ENCODE results near the gene LRRC7. TPM values are rescaled to one million over a fixed set of nuclear protein-coding genes. Genes with fewer than 3 reads are reported as not detected.

Gene LRRC7
- total and polyA plus RNA-seq, 4 donors, result 6.1 TPM; not detected in 3

- WGBS, 2 donors, result 77 to 85% methylated on average over 4 of the region's 4 CpGs
- Histone ChIP-seq H3K27me3 (ENCODE audit: control insufficient read depth in 3 of 3, insufficient read depth in 3 of 3, low read length in 2 of 3) (no peaks in the 10 kb centered on the region), H3K4me3 (no peak overlapping the region), H3K9me3 (ENCODE audit: control insufficient read depth in 4 of 4, insufficient read depth in 3 of 4, low read length in 3 of 4) (peaks cover 0 to 1% (median 0%) of the 10 kb centered on the region in 4 donors), H3K27ac (ENCODE audit: low read depth in 1 of 2, low read length in 1 of 2) (no peak overlapping the region), H3K9ac (ENCODE audit: insufficient read depth in 1 of 2, low read length in 2 of 2) (no peak overlapping the region), H3K4me1 (ENCODE audit: control insufficient read depth in 5 of 5, insufficient read depth in 5 of 5, low read length in 5 of 5) (peaks cover 0 to 14% (median 0%) of the 10 kb centered on the region in 5 donors), H3K36me3 (ENCODE audit: control insufficient read depth in 4 of 4, insufficient read depth in 4 of 4, low read length in 4 of 4) (no peaks in the 10 kb centered on the region)
- TF ChIP-seq CTCF (IDR thresholded peaks at IDR 0.05; ENCODE audit: control extremely low read depth, extremely low read depth), result no peak
- DNase-seq (peak in 2 of 3 donors; percentile 89 to 92), ATAC-seq (ENCODE audit: insufficient read depth, low FRiP score) (no peak)
These were observed 426.1 kb downstream of the LRRC7 start for GRCh38 chr1:69993810-69994209.

GRCh38 chr1:69994241-69994640 is 426.5 kb downstream of the LRRC7 start:
- Histone ChIP-seq H3K9ac (ENCODE audit: insufficient read depth in 1 of 2, low read length in 2 of 2) (no peak overlapping the region), H3K4me3 (no peak overlapping the region), H3K9me3 (ENCODE audit: control insufficient read depth in 4 of 4, insufficient read depth in 3 of 4, low read length in 3 of 4) (peaks cover 0 to 2% (median 0%) of the 10 kb centered on the region in 4 donors), H3K36me3 (ENCODE audit: control insufficient read depth in 4 of 4, insufficient read depth in 4 of 4, low read length in 4 of 4) (no peaks in the 10 kb centered on the region), H3K27me3 (ENCODE audit: control insufficient read depth in 3 of 3, insufficient read depth in 3 of 3, low read length in 2 of 3) (no peaks in the 10 kb centered on the region), H3K4me1 (ENCODE audit: control insufficient read depth in 5 of 5, insufficient read depth in 5 of 5, low read length in 5 of 5) (peaks cover 0 to 14% (median 0%) of the 10 kb centered on the region in 5 donors), H3K27ac (ENCODE audit: low read depth in 1 of 2, low read length in 1 of 2) (no peak overlapping the region)
- no peak for DNase-seq
- TF ChIP-seq CTCF (IDR thresholded peaks at IDR 0.05; ENCODE audit: control extremely low read depth, extremely low read depth), result no peak
- WGBS, 2 donors, result 33 to 74% methylated on average over 1 of the region's 1 CpG
- ATAC-seq (ENCODE audit: insufficient read depth, low FRiP score), result no peak

- Histone ChIP-seq H3K27ac (ENCODE audit: low read depth in 1 of 2, low read length in 1 of 2) (no peak overlapping the region), H3K4me3 (no peak overlapping the region), H3K4me1 (ENCODE audit: control insufficient read depth in 5 of 5, insufficient read depth in 5 of 5, low read length in 5 of 5) (peaks cover 0 to 12% (median 0%) of the 10 kb centered on the region in 5 donors), H3K9ac (ENCODE audit: insufficient read depth in 1 of 2, low read length in 2 of 2) (no peak overlapping the region), H3K27me3 (ENCODE audit: control insufficient read depth in 3 of 3, insufficient read depth in 3 of 3, low read length in 2 of 3) (peaks cover 0 to 3% (median 0%) of the 10 kb centered on the region in 3 donors), H3K9me3 (ENCODE audit: control insufficient read depth in 4 of 4, insufficient read depth in 3 of 4, low read length in 3 of 4) (peaks cover 0 to 2% (median 0%) of the 10 kb centered on the region in 4 donors), H3K36me3 (ENCODE audit: control insufficient read depth in 4 of 4, insufficient read depth in 4 of 4, low read length in 4 of 4) (no peaks in the 10 kb centered on the region)
- no peak for TF ChIP-seq CTCF (IDR thresholded peaks at IDR 0.05; ENCODE audit: control extremely low read depth, extremely low read depth)
- WGBS, 2 donors, result 86 to 87% methylated on average over 1 of the region's 1 CpG
- ATAC-seq (ENCODE audit: insufficient read depth, low FRiP score), result no peak
- DNase-seq, result no peak
These were observed 431.1 kb downstream of the LRRC7 start for GRCh38 chr1:69998847-69999246.

Data from lung (tissue), 12 donors.